ENCODE measurements around the gene IMP4.

GRCh38 chr2:130334026-130334425, 8.7 kb upstream of the IMP4 start:
- TF ChIP-seq CTCF (conservative IDR thresholded peaks at IDR 0.05; ENCODE audit: low read depth in 2 of 2) (no peak), POLR2AphosphoS5 (IDR thresholded peaks at IDR 0.05; ENCODE audit: low read depth) (no peak), EZH2 (IDR thresholded peaks at IDR 0.05; ENCODE audit: low read depth, unreplicated experiment) (no peak)

Data from GM23338 (cell line).